Measurements from ENCODE around the gene OSCP1.
"Not testable (repeated sequence)": the region's sequence is repeated elsewhere in the genome, so short reads cannot be mapped to it uniquely, and the experiment has no call there.

Gene OSCP1, protein sequence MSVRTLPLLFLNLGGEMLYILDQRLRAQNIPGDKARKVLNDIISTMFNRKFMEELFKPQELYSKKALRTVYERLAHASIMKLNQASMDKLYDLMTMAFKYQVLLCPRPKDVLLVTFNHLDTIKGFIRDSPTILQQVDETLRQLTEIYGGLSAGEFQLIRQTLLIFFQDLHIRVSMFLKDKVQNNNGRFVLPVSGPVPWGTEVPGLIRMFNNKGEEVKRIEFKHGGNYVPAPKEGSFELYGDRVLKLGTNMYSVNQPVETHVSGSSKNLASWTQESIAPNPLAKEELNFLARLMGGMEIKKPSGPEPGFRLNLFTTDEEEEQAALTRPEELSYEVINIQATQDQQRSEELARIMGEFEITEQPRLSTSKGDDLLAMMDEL

DNA sequence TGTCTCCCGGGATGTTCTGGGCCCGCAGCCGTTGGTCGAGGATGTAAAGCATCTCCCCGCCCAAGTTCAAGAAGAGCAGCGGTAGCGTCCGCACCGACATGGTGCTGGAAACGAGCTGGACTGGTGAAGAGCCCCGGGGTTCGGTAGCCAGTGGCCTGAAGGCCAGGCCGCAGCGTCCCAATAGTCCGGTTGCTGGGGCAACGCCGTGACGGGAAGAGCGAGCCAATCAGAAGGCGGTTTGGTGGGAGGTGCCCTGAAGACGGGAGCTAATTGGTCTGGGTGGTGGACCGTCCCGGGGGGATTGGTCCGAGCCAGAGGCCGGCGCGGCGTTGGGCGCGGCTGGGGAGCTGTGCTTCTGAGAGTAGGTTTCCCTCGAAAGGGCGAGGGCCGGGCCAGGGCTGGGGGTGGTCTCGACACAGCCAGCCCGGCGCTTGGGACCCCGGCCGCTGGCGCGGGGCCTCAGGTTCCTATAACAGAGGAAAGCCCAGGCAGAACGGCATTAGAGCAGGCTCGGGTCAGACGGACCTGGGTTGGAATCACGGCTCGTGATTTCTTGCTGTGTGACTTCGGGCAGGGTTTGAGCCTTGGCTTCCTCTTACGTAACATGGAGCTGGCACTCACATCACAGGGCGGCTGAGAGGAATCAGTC is at the start of gene OSCP1:
OSCP1 (minus strand) TSS at position 182 of the 649 bp plus-strand sequence; CDS start at position 100, 82 bp downstream.
- peak; percentile 81 to 83 for DNase-seq (ENCODE audit: low read depth in 2 of 2)

DNA sequence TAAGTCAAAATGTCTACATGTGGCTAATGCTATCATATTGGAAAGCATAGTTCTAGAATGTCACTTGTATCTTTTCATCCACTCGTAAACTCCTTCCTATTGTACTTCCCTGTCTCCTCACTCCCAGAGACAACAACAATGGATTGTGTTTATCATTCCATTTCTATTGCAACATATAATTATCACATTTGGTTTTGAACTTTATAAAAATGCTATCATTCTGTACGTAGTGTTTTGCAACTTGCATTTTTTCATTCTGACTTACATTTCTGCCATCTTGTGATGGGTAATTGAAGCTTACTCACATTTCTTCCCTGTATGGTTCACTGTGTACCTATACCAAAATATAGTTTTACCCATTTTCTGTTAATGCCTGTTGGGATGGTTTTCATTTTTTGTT is 47.0 kb upstream of the OSCP1 start:
- DNase-seq (ENCODE audit: low read depth in 2 of 2), result no peak

DNA sequence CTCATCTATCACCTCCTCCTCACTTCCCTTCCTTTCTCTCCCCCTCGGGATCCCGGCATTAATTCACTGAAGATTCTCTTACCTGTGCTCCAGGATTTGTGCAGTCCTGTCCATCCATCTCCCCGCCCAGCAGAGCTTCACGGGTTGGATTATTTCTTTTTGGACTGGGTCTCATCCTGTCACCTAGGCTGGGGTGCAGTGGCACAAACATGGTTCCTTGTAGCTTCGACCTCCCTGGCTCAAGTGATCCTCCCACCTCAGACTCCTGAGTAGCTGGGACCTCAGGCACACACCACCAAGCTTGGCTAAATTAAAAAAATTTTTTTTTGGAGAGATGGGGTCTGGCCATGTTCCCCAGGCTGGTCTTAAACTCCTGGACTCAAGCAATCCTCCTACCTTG is 44.7 kb upstream of the OSCP1 start:
- DNase-seq (ENCODE audit: low read depth in 2 of 2), result no peak

DNA sequence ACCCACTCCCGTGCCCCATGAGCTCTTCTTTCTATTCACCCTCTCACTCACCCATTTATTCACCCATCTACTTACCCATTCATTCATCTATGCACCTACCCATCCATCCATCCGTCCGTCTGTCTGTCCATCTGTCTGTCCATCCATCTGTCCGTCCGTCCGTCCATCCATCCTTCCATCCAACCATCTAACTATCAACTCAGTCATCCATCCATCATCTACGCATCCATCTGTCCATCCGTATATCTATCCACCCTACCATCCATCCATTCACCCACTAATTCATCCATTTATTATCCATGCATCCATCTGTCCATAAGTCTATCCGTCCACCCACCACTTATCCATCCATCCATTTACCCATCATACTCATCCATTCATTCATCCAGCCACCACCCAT is 43.3 kb upstream of the OSCP1 start:
- DNase-seq (ENCODE audit: low read depth in 2 of 2), result no peak

DNA sequence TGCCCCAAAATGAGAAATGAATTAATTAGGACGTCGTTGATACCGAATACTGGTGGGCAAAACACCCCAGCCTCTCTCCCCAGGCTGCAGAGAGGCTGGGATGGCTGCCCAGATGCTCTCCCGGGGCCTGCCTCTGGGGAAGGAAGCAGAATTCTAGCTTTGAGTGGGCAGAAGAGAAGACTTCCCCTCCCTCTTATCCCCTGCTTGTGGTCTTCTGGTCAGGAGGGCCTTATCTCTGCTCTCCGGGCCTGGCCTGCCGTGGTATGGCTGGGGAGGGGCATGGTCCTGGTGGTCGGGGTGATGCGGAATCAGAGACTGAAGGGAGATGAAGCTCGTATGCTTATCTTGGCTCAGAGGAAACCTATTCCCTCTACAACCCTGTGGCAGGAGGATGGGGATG is 42.2 kb upstream of the OSCP1 start:
- DNase-seq (ENCODE audit: low read depth in 2 of 2), result no peak

DNA sequence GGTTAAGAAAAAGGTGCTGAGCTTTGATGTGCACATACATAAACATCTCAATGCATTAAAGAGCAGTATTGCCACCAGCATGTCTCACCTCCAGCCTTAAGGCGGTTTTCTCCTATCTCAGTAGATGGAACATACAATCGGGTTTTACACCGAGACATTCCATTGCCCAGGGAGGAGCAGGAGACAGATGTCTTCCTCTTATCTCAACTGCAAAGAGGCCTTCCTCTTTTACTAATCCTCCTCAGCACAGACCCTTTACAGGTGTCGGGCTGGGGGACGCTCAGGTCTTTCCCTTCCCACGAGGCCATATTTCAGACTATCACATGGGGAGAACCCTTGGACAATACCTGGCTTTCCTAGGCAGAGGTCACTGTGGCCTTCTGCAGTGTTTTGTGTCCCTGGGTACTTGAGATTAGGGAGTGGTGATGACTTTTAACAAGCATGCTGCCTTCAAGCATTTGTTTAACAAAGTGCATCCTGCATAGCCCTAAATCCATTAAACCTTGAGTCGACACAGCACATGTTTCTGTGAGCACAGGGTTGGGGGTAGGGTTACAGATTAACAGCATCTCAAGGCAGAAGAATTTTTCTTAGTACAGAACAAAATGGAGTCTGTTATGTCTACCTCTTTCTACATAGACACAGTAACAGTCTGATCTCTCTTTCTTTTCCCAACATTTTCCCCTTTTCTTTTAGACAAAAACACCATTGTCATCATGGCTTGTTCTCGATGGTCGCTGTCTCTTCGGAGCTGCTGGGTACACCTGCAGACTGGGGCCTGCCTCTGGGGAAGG is 39.2 kb upstream of the OSCP1 start:
- DNase-seq (ENCODE audit: low read depth in 2 of 2), result not testable (repeated sequence)

DNA sequence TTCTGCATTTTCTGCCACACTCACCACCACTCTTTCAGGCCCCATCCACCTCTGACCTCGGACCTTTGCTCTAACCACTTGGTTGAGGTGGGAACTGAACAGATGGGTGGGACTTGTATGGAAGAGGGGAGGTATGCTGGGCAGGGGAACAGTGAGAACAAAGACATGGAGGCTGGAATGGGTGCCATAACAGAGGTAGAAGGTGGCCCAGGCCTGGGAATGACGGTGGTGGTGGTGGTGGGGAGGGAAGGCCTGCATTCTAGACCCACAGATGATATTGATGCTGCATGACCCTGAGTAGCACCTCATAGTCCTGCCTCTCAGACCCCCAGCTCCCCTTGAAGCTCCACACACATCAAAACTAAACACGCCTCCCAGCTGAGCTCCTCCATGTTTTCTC is 37.7 kb upstream of the OSCP1 start:
- no peak for DNase-seq (ENCODE audit: low read depth in 2 of 2)

DNA sequence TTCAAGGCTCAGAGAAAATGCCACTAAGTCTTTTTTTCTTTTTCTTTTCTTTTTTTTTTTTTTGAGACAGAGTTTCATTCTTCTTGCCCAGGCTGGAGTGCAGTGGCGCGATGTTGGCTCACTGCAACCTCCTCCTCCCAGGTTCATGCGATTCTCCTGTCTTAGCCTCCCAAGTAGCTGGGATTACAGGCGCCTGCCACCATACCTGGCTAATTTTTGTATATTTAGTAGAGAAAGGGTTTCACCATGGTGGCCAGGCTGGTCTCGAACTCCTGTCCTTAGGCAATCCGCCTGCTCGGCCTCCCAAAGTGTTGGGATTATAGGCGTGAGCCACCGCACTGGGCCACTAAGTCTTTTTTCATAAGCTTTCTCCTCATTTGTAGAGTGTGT is 37.1 kb upstream of the OSCP1 start:
- DNase-seq (ENCODE audit: low read depth in 2 of 2), result not testable (repeated sequence)

DNA sequence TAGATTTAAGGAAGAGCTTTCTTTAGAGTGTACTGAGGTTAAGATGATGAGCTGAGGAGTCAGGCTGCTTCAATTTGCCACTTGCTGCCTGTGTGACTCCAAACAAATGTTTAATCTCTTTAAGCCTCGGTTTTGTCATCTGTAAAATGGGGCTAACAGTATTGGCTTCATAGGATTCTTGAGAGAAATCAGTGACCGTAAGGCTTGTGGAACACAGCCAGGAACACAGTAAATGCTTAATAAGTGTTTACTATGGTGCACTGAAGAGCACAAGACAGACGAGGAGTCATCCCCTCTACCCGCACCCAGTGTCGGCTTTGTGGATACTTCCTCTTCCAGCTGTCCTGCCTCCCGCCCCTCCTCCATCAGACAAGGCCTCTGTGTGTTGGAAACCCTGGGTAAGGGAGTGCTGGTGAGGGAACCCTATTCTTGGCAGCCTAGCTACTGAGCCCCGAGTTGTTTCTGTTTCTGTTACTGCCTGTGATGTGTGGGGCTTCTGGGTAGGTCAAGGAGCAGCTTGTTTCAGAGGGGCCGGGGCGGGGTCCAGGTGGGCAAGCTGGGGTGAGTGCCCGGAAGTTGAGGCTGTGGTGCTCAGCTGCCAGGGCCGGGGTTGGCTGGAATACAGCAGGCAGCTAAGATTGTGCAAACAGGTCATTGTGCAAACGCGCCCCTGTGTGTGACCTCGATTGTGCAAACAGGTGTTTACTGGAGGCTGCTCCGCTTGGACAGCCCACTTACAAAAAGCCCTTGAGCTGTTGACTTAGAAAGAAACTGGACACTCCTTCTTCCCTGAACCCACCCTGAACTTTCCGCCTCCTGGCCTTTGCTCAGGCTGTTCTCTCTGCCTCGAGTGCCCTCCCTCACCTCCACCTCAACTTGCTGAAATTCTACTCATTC is 36.4 kb upstream of the OSCP1 start:
- DNase-seq (ENCODE audit: low read depth in 2 of 2), result no peak

DNA sequence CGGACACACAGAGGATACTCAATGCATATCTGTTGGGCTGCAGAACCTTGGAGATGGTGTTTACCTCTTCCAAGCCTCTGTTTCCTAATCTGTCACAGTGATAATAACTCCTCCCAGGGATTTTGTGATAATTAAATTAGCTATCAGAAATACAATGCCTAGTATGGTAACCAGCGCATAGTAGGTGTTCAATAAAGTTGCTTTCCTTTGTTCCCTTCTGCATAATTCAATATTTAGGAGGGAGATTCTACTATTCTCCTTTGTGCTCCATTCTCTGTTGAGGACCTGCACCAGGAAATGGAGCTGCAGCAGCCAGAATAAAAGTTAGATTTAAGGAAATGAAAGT is 35.8 kb upstream of the OSCP1 start:
- DNase-seq (ENCODE audit: low read depth in 2 of 2), result no peak

DNA sequence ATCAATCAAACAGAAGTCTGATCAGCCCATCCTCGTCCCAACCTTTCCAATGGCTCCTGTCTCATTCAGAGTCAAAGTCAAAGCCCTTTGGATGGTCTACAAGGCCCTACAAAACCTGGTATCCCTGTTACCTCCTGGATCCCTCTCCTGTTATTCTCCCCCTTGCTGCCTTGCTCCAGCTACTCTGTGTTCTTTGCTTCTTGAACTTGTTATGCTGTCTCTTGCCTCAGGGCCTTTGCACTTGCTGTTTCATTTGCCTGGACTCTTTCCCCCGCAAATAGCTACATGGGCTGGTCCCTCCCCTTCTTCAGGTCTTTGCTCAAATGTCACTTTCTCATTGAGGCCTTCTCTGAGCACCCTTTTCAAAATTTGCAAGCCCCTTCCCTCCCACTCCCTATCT is 33.8 kb upstream of the OSCP1 start:
- DNase-seq (ENCODE audit: low read depth in 2 of 2), result no peak

DNA sequence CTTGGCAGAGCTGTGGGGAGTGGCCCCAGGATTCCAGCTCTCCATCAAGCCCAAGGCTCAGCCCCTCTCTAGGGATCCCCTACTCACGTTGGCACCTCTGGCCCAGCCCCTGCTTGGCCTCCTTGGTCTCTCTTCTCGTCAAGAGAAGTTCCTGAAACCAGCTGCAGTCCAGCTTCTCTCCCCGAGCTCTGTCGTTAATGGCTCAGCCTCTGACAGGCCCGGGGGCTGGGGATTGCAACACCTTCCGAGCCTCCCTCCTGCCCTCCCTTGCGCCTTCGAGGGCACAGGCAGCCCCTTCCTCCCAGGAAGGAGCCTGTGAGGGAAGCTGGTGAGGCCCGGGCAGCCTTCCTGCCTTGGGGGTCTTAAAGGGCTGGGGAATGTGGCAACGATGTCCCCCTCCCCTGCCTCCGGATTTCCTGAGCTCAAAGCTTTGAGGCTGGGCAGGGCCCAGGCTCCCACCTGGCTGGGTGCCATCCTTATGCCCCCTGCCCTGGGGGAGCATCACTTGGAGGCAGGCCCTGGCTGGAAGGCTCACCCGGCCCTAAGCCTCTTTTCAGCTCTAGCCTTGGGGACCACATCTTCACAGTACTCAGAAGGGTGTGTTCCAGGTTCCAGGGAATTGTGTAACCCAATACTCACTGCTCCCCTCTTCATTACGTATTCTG is 32.6 kb upstream of the OSCP1 start, which contains the start of gene CSF3R:
CSF3R (minus strand) TSS at position 190 of the 665 bp plus-strand sequence. CDS start 3,417 bp downstream, outside the sequence.
- DNase-seq (ENCODE audit: low read depth in 2 of 2), result no peak

DNA sequence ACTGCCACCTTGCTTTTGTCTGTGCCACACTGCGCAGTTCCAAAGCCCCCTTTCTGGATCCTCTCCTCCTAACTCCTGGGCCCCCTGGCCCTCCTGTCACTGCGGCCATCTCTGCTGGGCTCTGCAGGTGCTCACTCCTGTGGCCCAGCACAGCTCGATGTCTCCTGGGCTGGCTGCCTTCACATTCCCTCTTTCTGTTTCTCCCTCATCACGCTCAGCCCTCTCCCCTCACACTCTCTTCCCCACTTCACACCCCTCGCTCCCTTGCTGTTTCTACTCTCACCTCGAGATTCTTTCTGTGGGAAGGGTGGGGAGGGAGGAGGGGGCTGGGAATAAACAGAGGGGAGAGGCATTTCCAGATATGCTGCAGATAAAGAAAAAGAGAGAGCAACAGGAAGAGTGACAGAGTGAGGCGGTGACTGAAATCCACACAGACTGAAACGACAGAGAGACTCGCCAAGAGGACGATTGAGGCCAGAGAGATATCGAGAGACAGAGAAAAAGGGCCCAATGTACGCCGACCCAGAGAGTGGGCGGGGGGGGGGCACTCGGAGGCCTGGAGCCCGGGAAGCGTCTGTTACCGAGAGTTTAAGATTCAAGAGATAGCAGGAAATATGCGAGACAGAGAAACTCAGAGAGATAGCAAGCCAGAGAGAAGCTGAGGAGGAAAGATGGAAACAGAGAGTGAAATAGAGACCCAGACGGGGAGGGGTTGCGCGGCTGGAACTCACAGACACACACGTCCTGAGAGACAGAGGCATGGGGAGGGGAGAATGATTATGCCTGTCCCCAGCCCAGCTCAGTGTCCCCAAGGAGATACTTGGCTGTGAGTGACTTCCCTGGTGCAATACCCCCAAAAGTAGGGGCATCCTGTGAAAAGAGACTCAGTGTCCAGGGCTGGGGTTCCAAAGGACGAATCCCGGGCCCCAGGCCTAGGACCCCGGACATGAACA is 31.8 kb upstream of the OSCP1 start:
- no peak for DNase-seq (ENCODE audit: low read depth in 2 of 2)

DNA sequence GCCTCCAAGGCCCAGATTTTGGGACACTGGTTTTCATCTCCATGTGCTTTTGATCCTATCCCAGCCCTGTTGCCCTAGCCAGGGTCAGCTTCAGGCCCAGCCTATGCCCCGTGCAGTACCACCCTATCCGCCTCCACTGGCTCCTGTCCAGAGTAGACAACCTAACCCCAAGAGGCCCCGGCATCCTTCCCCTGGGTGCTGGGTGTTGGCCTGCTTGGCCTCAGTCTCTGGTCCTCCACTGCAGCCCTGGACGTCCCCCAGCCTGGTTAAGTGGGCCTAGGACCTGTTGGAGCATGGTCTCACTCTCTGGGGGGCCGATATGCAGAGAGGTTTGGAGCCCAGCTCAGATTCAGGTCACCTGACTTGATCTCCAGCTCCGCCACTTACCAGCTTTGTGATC is 30.8 kb upstream of the OSCP1 start:
- DNase-seq (ENCODE audit: low read depth in 2 of 2), result no peak

DNA sequence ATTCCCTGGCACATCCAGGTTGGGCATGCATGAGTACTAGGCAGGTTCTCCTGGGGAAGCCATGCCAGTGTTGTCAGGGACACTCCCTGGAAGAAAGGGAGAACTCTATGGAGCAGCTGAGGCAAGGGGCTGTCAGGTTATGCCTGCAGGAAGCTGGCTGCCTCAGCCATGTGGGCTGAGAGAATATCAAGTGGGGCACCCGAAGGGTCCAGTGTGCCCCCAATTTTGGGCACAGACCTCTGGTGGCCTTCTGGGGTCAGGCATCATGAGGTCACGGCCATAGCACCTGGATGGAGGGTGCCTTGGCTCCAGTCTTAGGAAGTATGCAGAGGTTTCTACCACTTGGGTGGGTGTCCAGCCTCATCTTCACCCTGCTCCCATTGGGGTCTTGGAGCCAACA is 29.9 kb upstream of the OSCP1 start:
- no peak for DNase-seq (ENCODE audit: low read depth in 2 of 2)

DNA sequence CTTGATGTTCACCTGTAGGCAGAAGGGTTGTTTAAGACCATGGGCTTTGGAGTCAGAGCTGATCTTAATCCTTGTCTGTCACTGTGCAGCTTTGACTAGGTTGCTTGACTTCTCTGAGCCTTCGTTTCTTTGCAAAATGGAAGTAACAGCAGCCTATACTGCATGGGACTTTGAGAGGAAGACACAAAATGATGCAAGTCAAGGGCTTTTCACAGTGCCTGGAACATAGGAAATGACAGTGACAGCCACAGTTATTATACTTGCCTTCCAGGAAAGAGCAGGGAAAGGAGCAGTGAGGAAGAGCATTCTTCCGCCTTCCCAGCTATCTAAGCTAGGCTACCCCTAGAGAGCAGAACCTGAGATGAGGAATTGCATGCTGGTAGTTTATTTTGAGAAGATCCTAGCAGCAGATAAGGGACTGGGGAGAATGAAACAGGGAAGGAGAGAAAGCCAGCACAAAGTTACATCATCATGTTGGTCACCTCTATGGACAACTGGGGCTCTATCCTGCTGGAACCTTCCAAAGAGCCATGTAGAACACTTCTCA is 29.3 kb upstream of the OSCP1 start:
- DNase-seq (ENCODE audit: low read depth in 2 of 2), result no peak

DNA sequence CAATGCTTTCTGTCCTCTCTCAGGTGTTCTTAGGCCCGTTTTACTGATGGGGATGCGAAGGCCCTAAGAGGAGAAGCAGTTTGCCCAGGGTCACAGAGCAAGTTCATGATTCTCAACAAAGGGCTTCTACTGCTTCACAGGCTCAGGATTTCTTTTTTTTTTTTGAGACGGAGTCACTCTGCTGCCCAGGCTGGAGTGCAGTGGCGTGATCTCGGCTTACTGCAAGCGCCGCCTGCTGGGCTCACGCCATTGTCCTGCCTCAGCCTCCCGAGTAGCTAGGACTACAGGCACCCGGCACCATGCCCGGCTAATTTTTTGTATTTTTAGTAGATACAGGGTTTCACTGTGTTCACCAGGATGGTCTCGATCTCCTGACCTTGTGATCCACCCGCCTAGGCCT is 27.4 kb upstream of the OSCP1 start:
- DNase-seq (ENCODE audit: low read depth in 2 of 2), result not testable (repeated sequence)

DNA sequence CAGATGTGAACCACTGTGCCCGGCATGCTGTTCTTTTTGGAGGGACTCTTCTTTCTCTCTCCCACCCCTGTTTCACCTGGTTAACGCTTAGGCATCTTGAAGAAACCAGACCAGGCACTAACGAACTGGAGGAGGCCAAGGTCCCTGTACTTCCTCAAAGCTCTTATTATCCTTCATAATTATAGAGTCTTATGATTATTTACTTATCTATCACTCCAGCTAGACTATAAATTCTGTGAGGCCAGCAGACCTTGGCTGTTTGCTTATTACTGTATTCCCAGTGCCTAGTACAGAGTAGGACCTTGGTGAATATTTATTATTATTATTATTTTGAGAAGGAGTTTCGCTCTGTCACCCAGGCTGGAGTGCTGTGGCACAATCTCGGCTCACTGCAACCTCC is 26.7 kb upstream of the OSCP1 start:
- no peak for DNase-seq (ENCODE audit: low read depth in 2 of 2)

DNA sequence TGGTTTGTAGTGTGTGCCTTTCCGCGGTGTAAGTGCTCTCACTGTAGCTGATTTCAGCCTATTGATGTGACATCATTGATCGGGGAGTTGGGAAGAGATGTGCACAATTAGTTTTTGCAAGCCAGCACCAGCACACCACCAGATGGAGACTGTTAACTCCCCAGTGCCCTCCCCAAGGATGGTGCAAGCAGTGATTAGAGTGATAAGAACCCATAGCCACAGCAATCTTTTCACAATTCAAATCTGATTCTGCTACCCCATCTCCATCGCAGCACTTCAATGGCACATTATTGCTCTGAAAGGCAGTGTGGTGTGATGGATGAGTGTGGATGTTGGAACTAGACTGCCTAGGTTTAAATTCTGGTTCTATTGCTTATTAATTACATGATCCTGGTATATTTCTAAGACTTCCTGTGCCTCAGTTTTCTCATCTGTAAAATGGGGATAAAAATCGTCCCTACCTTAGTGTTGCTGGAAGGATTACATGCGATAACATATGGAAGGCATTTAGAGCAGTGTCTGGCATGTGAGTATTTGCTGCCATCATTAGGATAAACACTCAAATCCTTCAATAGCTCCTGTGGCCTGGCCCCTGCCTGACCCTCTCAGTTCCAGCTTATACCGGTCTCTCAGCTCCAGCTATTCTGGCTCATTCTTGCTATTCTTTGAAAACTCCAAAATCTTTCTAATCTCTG is 25.8 kb upstream of the OSCP1 start:
- no peak for DNase-seq (ENCODE audit: low read depth in 2 of 2)
